MM.1S (cell line): ENCODE measurements around the gene FAM120A.

Experiments used
- EZH2 ChIP-seq: fragments of 300-600 bp; sonication (generic); optimal IDR thresholded peaks from 2 replicates; pipeline ENCODE3; 2017; ENCODE audit warnings: low read depth, mild to moderate bottlenecking, antibody characterized with exemption, low read length, mixed read lengths
- TF ChIP-seq, protein P1 (sequence below): fragments of 300-600 bp; sonication (generic); IDR thresholded peaks from 2 replicates; pipeline ENCODE4 v1.5.1; 2016; ENCODE audit warnings: antibody characterized with exemption, low read length, mixed read lengths

DNA sequence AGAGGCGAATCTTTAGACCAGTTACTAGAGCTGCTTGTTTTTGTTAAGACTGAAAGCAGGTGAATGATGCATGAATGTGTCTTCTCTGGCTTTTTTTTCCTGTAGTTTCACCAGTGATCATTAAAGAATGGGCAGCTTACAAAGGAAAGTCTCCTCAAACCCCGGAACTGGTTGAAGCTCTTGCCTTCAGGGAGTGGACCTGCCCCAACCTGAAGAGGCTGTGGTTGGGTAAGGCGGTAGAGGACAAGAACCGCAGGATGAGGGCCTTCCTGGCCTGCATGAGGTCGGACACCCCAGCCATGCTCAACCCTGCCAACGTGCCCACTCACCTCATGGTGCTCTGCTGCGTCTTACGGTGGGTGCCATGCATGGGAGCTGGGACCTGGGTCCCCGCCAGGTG, 91.6 kb downstream of the FAM120A start:
- TF ChIP-seq, protein P1, sequence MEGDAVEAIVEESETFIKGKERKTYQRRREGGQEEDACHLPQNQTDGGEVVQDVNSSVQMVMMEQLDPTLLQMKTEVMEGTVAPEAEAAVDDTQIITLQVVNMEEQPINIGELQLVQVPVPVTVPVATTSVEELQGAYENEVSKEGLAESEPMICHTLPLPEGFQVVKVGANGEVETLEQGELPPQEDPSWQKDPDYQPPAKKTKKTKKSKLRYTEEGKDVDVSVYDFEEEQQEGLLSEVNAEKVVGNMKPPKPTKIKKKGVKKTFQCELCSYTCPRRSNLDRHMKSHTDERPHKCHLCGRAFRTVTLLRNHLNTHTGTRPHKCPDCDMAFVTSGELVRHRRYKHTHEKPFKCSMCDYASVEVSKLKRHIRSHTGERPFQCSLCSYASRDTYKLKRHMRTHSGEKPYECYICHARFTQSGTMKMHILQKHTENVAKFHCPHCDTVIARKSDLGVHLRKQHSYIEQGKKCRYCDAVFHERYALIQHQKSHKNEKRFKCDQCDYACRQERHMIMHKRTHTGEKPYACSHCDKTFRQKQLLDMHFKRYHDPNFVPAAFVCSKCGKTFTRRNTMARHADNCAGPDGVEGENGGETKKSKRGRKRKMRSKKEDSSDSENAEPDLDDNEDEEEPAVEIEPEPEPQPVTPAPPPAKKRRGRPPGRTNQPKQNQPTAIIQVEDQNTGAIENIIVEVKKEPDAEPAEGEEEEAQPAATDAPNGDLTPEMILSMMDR: no peak
- no peak for TF ChIP-seq EZH2
